Measurements from ENCODE around the gene ELOVL6. TPM values are rescaled to one million over a fixed set of nuclear protein-coding genes. Genes with fewer than 3 reads are reported as not detected.
"Not testable (repeated sequence)": the region's sequence is repeated elsewhere in the genome, so short reads cannot be mapped to it uniquely, and the experiment has no call there.

Gene ELOVL6
- total RNA-seq, 3 donors from 2014 or later, result 9.3 to 11.2 (median 10.1) TPM

GRCh38 chr4:110211007-110211769 lies 12.8 kb upstream of the ELOVL6 start:
- Mint-ChIP-seq H3K4me3 (no peak overlapping the region), H3K9me3 (no peaks in the 10 kb centered on the region), H3K27me3 (ENCODE audit: low read depth) (no peaks in the 10 kb centered on the region), H3K4me1 (ENCODE audit: low read depth) (no peaks in the 10 kb centered on the region), H3K36me3 (ENCODE audit: insufficient read depth) (no peaks in the 10 kb centered on the region)
- ATAC-seq (peak in 1 of 2 donors; percentile 59), DNase-seq (no peak)

DNA sequence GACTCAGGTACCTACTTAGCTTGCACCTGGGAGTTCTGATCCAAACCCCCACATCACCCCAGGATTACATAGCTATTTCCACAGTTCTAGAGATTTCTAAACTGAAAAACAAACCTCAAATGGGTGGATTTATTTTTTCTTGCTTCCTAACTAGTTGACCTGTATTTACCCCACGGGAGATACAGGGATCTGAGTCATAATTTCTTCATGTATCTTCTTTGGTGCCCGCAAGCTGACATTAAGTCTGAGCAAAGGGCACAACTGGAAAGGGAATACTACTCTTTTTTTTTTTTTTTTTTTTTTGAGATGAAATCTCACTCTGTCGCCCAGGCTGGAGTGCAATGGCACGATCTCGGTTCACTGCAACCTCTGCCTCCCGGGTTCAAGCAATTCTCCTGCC lies 10.0 kb upstream of the ELOVL6 start:
- H3K4me3 Mint-ChIP-seq, result no peak overlapping the region
- no peaks in the 10 kb centered on the region for H3K27me3 Mint-ChIP-seq (ENCODE audit: low read depth)
- no peak for ATAC-seq
- H3K4me1 Mint-ChIP-seq (ENCODE audit: low read depth), result no peaks in the 10 kb centered on the region
- DNase-seq, result no peak
- no peaks in the 10 kb centered on the region for H3K36me3 Mint-ChIP-seq (ENCODE audit: insufficient read depth)
- H3K9me3 Mint-ChIP-seq, result no peaks in the 10 kb centered on the region

- no peaks in the 10 kb centered on the region for H3K9me3 Mint-ChIP-seq
- H3K27me3 Mint-ChIP-seq (ENCODE audit: low read depth), result no peaks in the 10 kb centered on the region
- DNase-seq (no peak), ATAC-seq (no peak)
- no peaks in the 10 kb centered on the region for H3K36me3 Mint-ChIP-seq (ENCODE audit: insufficient read depth)
- no peaks in the 10 kb centered on the region for H3K4me1 Mint-ChIP-seq (ENCODE audit: low read depth)
- no peak overlapping the region for H3K4me3 Mint-ChIP-seq
Observed at GRCh38 chr4:110207233-110207632, 8.8 kb upstream of the ELOVL6 start.

DNA sequence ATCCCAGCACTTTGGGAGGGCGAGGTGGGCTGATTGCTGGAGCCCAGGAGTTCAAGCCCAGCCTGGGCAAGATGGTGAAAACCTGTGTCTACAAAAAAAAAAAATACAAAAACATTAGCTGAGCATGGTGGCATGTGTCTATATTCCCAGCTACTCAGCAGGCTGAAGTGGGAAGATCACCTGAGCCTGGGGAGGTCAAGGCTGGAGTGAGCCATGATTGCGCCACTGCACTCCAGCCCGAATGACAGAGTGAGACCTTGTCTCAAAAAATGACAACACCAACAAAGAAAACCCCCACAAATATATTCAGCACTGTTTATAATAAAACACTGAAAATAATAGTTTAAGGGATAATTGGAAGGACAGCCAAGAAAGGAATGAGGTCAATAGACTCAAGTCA lies 3.6 kb upstream of the ELOVL6 start:
- DNase-seq (no peak), ATAC-seq (no peak)
- Mint-ChIP-seq H3K36me3 (ENCODE audit: insufficient read depth) (no peaks in the 10 kb centered on the region), H3K4me3 (no peak overlapping the region), H3K9me3 (no peaks in the 10 kb centered on the region), H3K4me1 (ENCODE audit: low read depth) (peaks cover 7% of the 10 kb centered on the region), H3K27me3 (ENCODE audit: low read depth) (peaks cover 2% of the 10 kb centered on the region)

- no peaks in the 10 kb centered on the region for H3K36me3 Mint-ChIP-seq (ENCODE audit: insufficient read depth)
- H3K9me3 Mint-ChIP-seq, result no peaks in the 10 kb centered on the region
- H3K4me1 Mint-ChIP-seq (ENCODE audit: low read depth), result peaks cover 7% of the 10 kb centered on the region
- no peak for ATAC-seq
- H3K27me3 Mint-ChIP-seq (ENCODE audit: low read depth), result peaks cover 2% of the 10 kb centered on the region
- no peak for DNase-seq
- H3K4me3 Mint-ChIP-seq, result no peak overlapping the region
Observed at GRCh38 chr4:110201502-110201901, 3.1 kb upstream of the ELOVL6 start.

DNA sequence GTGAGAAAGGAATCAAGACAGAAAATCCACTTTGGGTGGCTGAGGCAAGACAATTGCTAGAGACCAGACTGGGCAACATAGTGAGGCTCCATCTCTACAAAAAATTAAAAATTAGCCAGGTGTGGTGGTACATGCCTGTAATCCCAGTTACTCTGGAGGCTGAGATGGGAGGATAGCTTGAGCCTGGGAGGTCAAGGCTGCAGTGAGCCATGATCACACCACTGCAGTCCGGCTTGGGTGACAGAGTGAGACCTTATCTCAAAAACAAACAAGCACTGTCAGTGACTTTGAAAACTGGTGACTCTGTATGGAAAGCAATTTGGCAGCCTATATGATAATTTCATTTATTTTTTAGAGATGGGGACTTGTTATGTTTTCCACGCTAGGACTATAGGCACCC lies 2.3 kb upstream of the ELOVL6 start:
- Mint-ChIP-seq H3K27me3 (ENCODE audit: low read depth) (peaks cover 2% of the 10 kb centered on the region), H3K9me3 (no peaks in the 10 kb centered on the region), H3K36me3 (ENCODE audit: insufficient read depth) (no peaks in the 10 kb centered on the region), H3K4me3 (no peak overlapping the region), H3K4me1 (ENCODE audit: low read depth) (peaks cover 12% of the 10 kb centered on the region)
- no peak for ATAC-seq
- DNase-seq, result no peak

DNA sequence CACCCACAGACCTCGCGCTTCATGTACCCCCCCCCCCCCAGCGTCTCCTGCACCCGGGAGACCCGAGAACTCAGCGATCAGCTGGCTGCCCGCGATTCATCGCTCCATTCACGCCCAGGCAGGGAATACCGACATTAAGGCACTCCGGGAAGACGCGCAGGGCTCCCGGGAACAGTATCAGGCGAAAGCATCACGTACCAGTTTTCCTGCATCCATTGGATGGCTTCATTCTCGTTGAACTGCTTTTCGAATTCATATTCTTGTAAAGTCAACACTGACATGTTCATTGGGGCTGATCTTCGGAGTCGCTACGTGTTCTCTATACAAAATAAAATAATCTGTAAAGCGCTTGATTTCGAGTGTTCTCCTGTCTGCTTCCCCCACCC lies 373 bp downstream of the ELOVL6 start:
- Mint-ChIP-seq H3K4me3 (peak overlapping the region; percentile 99), H3K36me3 (ENCODE audit: insufficient read depth) (no peaks in the 10 kb centered on the region), H3K27me3 (ENCODE audit: low read depth) (peaks cover 2% of the 10 kb centered on the region), H3K9me3 (no peaks in the 10 kb centered on the region), H3K4me1 (ENCODE audit: low read depth) (peaks cover 25% of the 10 kb centered on the region)
- ATAC-seq, result no peak
- DNase-seq, result no peak

DNA sequence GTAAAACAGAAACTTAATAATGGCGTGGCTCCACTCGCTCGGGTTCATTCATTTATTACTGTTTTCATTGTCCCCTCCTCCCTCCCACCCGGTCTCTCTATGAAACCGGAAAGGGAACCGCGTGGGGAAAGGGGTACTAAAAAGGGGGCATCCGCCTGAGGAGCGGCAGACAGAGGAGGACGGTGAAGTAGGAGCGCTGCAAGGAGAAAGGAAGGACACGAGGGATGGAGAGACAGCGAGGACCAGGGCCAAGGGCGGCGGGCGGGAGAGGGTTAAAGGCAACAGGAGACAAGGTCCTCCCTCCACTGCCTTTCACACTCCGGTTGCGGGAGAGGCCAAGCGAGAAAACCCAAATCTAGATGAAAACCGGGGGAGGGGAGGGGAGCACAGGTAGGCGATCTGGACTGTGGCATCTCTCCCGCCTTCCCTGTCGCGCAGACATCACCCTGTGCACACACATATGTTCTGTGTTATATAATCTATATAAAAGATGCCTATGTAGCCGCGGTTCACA lies 829 bp downstream of the ELOVL6 start:
- H3K4me3 Mint-ChIP-seq, result peak overlapping the region; percentile 99
- ATAC-seq, result peak; percentile 23 to 29
- peaks cover 25% of the 10 kb centered on the region for H3K4me1 Mint-ChIP-seq (ENCODE audit: low read depth)
- peak; percentile 30 for DNase-seq
- H3K36me3 Mint-ChIP-seq (ENCODE audit: insufficient read depth), result no peaks in the 10 kb centered on the region
- H3K27me3 Mint-ChIP-seq (ENCODE audit: low read depth), result peaks cover 2% of the 10 kb centered on the region
- H3K9me3 Mint-ChIP-seq, result no peaks in the 10 kb centered on the region

DNA sequence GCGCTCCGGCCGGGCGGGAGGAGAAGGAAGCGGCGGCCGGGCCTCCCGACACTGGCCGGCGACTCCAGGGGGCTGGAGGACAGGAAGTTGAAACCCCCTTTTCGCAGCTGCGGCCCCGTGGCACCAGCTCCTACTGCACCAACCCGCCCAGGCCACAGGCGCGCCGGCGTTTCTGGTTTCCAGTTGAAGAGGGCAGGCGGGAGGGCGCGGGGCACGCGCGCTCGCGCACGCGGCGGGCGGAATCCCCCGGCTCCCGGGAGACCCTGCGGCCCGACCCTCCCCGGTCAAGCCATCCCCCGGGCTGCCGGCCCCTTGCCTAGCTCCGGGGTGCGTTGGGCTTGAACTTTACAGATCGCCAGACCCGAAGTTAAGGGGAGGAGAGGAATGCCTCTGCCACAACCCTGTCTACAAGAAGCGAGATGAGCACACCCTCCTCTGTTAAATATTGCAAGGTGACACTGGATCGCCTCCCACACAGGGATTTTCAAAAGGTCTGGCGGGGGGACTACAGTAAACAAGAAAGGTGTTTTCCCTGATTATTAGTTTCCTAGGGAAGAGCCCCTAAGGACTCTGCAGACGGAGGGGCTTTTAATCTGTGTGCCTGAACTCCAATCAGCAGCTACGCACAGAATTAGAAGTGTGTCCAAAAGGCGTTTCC lies 1.4 kb downstream of the ELOVL6 start:
- peaks cover 25% of the 10 kb centered on the region for H3K4me1 Mint-ChIP-seq (ENCODE audit: low read depth)
- no peaks in the 10 kb centered on the region for H3K9me3 Mint-ChIP-seq
- DNase-seq, result peak; percentile 56
- H3K36me3 Mint-ChIP-seq (ENCODE audit: insufficient read depth), result no peaks in the 10 kb centered on the region
- peak; percentile 52 to 56 for ATAC-seq
- H3K4me3 Mint-ChIP-seq, result peak overlapping the region; percentile 99
- H3K27me3 Mint-ChIP-seq (ENCODE audit: low read depth), result peaks cover 2% of the 10 kb centered on the region

GRCh38 chr4:110196206-110196870 lies 2.1 kb downstream of the ELOVL6 start:
- H3K4me3 Mint-ChIP-seq, result peak overlapping the region; percentile 99
- ATAC-seq, result peak; percentile 23 to 25

DNA sequence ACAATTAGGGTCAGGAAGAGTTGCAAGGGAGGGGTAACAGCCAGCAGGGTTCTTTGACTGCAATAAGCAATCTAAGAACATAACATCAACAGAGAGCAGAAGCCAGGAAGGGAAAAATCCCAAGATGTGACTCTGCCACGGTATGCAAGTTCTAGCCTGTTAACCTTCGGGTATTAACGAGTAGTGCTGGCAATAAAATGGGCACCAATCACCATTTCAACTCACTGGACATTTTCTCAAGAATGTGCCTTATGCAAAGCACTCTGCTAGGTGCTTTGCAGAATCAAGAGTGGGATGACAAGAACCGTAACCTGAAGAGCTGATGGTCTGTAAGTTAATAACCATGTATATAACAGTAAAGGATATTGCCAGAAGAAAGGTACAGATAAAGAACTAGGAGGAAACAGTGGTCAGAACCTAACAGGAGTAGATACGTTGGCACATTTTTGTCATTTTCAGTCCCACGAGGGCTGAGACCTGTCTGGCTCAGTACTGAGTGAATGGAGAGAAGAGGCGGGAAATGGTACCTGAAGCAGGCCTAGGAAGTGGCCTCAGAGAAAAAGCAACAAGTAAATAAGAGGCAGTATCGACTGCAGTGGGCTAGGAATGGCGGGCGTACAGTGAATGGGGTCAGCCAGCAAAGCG lies 2.7 kb downstream of the ELOVL6 start:
- H3K27me3 Mint-ChIP-seq (ENCODE audit: low read depth), result peaks cover 2% of the 10 kb centered on the region
- no peaks in the 10 kb centered on the region for H3K36me3 Mint-ChIP-seq (ENCODE audit: insufficient read depth)
- peaks cover 25% of the 10 kb centered on the region for H3K4me1 Mint-ChIP-seq (ENCODE audit: low read depth)
- ATAC-seq (no peak), DNase-seq (peak; percentile 5)
- no peaks in the 10 kb centered on the region for H3K9me3 Mint-ChIP-seq
- H3K4me3 Mint-ChIP-seq, result peak overlapping the region; percentile 99

More at GRCh38 chr4:110196206-110196870, 2.1 kb downstream of the ELOVL6 start:
- peaks cover 2% of the 10 kb centered on the region for H3K27me3 Mint-ChIP-seq (ENCODE audit: low read depth)
- H3K4me1 Mint-ChIP-seq (ENCODE audit: low read depth), result peaks cover 25% of the 10 kb centered on the region
- no peaks in the 10 kb centered on the region for H3K9me3 Mint-ChIP-seq
- peak; percentile 18 for DNase-seq
- H3K36me3 Mint-ChIP-seq (ENCODE audit: insufficient read depth), result no peaks in the 10 kb centered on the region

- peak; percentile 72 to 76 for ATAC-seq
Observed at GRCh38 chr4:110193822-110194761, 4.3 kb downstream of the ELOVL6 start.

DNA sequence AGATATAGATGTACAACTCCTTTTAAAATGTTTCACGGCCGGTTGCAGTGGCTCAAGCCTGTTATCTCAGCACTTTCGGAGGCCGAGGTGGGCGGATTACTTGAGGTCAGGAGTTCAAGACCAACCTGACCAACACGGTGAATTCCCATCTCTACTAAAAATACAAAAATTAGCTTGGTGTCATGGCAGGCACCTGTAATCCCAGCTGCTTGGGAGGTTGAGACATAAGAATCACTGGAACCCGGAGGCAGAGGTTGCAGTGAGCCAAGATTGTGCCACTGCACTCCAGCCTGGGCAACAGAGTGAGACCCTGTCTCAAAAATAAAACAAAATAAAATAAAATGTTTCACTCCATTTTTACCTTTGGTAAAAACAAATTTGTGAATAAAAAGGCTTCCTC lies 5.1 kb downstream of the ELOVL6 start:
- DNase-seq; H3K9me3 Mint-ChIP-seq; H3K4me3 Mint-ChIP-seq; ATAC-seq; H3K36me3 Mint-ChIP-seq (ENCODE audit: insufficient read depth); H3K27me3 Mint-ChIP-seq (ENCODE audit: low read depth): not testable (repeated sequence)
- H3K4me1 Mint-ChIP-seq (ENCODE audit: low read depth), result peaks cover 19% of the 10 kb centered on the region

More at GRCh38 chr4:110193822-110194761, 4.3 kb downstream of the ELOVL6 start:
- Mint-ChIP-seq H3K27me3 (ENCODE audit: low read depth) (peaks cover under 1% of the 10 kb centered on the region), H3K4me1 (ENCODE audit: low read depth) (peaks cover 23% of the 10 kb centered on the region), H3K9me3 (no peaks in the 10 kb centered on the region), H3K36me3 (ENCODE audit: insufficient read depth) (no peaks in the 10 kb centered on the region), H3K4me3 (peak overlapping the region; percentile 48)
- peak; percentile 62 for DNase-seq
